ENCODE measurements around the gene RANBP3.
A peak's percentile ranks its signal among the peaks of the same experiment; 100 is the strongest.

Gene RANBP3

DNA sequence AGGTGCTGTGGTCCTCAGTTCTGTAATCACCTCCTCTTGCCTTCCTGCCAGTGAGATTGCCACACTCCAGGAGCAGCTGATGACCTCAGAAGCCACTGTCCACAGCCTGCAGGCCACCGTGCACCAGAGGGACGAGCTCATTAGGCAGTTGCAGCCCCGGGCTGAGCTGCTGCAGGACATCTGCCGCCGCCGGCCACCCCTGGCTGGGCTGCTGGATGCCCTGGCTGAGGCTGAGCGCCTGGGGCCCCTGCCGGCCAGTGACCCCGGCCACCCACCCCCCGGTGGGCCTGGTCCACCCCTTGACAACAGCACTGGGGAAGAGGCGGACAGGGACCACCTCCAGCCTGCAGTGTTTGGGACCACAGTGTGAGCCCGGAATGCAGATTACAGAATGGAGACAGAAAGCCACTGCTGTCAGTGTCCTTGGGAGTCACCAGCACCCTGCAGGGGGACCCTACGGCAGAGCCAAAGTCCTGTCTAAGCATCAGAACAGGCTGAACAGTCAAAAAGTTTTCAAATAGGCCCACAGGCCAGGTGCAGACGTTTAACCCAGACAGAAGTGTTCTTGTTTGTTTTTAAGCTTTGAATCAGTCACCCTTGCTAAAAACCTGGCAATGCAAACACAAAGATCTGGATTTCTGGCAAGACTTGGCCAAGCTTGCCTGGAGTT, 69.0 kb downstream of the RANBP3 start:
- in situ Hi-C loops (cut with MboI; ENCODE audit: low pct_unique_long_range_greater_than_20kb, low sequenced_read_pairs, unreplicated experiment) = no loop called here

DNA sequence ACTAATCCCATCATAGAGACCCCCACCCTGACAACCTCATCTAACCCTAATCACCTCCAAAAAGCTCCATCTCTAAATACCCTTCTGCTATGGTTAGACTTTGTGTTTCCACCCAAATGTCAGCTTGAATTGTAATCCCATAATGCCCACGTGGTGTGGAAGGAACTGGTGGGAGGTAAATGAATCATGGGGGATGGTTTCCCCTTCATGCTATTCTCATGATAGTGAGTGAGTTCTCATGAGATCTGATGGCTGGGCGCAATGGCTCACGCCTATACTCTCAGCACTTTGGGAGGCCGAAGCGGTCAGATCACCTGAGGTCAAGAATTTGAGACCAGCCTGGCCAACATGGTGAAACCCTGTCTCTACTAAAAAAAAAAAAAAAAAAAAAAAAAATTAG, 70.7 kb downstream of the RANBP3 start:
- in situ Hi-C loops (cut with MboI; ENCODE audit: low pct_unique_long_range_greater_than_20kb, low sequenced_read_pairs, unreplicated experiment) = no loop called here
- TF ChIP-seq, protein P1, sequence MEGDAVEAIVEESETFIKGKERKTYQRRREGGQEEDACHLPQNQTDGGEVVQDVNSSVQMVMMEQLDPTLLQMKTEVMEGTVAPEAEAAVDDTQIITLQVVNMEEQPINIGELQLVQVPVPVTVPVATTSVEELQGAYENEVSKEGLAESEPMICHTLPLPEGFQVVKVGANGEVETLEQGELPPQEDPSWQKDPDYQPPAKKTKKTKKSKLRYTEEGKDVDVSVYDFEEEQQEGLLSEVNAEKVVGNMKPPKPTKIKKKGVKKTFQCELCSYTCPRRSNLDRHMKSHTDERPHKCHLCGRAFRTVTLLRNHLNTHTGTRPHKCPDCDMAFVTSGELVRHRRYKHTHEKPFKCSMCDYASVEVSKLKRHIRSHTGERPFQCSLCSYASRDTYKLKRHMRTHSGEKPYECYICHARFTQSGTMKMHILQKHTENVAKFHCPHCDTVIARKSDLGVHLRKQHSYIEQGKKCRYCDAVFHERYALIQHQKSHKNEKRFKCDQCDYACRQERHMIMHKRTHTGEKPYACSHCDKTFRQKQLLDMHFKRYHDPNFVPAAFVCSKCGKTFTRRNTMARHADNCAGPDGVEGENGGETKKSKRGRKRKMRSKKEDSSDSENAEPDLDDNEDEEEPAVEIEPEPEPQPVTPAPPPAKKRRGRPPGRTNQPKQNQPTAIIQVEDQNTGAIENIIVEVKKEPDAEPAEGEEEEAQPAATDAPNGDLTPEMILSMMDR (IDR thresholded peaks at IDR 0.05; ENCODE audit: extremely low read depth, insufficient read depth, missing control alignments) = no peak
- no peak for DNase-seq (ENCODE audit: low spot score)

More for the DNA sequence above, 69.0 kb downstream of the RANBP3 start:
- no peak for DNase-seq (ENCODE audit: low spot score)
- TF ChIP-seq, protein P1 (IDR thresholded peaks at IDR 0.05; ENCODE audit: extremely low read depth, insufficient read depth, missing control alignments) = no peak

DNA sequence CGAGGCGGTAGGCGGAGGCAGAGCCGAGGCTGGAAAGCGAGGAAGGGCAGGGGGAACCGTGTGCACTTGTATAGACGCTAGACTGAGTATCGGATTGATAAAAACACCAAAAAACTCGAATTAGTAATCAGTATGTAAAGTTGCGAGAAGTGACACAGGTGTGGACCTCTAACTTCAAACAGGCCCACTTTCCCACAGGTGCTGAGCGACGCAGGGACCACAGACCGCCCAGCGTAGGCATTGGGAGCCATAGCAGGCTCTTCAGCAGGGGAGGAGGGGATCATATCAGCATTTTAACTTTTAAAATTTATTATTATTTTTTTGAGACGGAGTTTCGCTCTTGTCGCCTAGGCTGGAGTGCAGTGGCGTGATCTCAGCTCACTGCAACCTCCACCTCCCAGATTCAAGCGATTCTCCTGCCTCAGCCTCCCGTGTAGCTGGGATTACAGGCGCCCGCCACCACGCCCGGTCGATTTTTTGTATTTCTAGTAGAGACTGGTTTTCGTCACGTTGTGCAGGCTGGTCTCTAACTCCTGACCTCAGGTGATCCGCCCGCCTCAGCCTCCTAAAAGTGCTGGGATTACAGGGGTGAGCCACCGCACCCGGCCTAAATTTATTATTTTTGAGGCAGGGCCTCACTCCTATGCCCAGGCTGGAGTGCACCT, 72.7 kb downstream of the RANBP3 start:
- TF ChIP-seq, protein P1 (IDR thresholded peaks at IDR 0.05; ENCODE audit: extremely low read depth, insufficient read depth, missing control alignments) = no peak
- DNase-seq (ENCODE audit: low spot score) = no peak
- in situ Hi-C loops (cut with MboI; ENCODE audit: low pct_unique_long_range_greater_than_20kb, low sequenced_read_pairs, unreplicated experiment) = no loop called here

GRCh38 chr19:5904352-5905113, 73.4 kb downstream of the RANBP3 start, which contains the start of gene VMAC:
TSS of gene VMAC (plus strand) at chr19:5904872. CDS start at chr19:5904891, 19 bp downstream.
- peak; percentile 99 for DNase-seq (ENCODE audit: low spot score)
- in situ Hi-C loops (cut with MboI; ENCODE audit: low pct_unique_long_range_greater_than_20kb, low sequenced_read_pairs, unreplicated experiment) = no loop called here
- TF ChIP-seq, protein P1 (IDR thresholded peaks at IDR 0.05; ENCODE audit: extremely low read depth, insufficient read depth, missing control alignments) = no peak

DNA sequence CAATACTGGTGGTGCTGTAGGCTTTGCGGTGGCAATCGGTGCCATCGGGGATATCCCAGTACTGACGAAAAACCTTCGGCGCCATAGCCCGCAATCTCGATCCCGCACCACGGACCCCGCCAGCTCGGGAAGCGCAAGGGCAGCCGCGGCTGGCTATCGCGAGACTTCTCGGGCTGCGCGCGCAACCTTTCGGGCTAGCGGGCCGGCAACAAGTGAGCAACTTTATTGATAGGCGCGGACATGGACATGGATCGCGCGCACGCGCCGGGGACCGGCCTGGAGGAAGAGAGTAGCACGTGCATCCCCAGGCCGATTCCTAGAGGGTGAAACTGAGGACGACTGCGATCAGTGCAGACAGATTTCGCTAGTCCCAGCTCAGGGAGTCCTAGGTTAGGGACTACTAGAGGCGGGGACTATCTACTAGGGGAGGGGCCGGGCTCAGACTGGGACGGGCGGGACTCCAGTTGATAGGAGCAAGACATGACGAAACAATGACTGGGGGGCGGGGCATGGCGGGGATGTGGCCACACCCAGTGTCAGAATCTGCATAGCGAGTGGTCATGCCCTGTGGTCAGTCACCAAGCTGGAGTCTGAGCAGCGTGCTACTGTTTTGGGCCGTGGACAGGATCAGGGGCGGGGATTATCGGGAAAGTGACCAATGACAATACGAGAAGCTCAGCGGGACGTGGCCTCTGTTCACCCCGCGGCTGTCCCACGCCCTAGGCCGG, 74.2 kb downstream of the RANBP3 start, which contains the start of gene NDUFA11:
TSS of gene NDUFA11 (minus strand) at position 167 of the 728 bp plus-strand sequence. CDS start at position 85, 82 bp downstream.
- DNase-seq (ENCODE audit: low spot score) = peak; percentile 94
- in situ Hi-C loops (cut with MboI; ENCODE audit: low pct_unique_long_range_greater_than_20kb, low sequenced_read_pairs, unreplicated experiment) = no loop called here
- TF ChIP-seq, protein P1 (IDR thresholded peaks at IDR 0.05; ENCODE audit: extremely low read depth, insufficient read depth, missing control alignments) = no peak

Data from GM13977 (cell line).